HUES6 (cell line): ENCODE measurements around the gene MINDY4.

ENCODE experiments used
- H3K27ac ChIP-seq: 2 replicates; pipeline ENCODE4 v1.7.0; 2013; ENCODE audit warnings: low read depth, mild to moderate bottlenecking, low read length, inconsistent platforms
- H3K27me3 ChIP-seq: 2 replicates; pipeline ENCODE4 v1.6.1; 2013; ENCODE audit warnings: low read length; ENCODE audit not compliant: control insufficient read depth, insufficient read depth
- H3K36me3 ChIP-seq: 2 replicates; pipeline ENCODE4 v1.6.1; 2013; ENCODE audit warnings: low read length; ENCODE audit not compliant: control insufficient read depth, insufficient read depth
- H3K4me1 ChIP-seq: 2 replicates; pipeline ENCODE4 v1.6.1; 2013; ENCODE audit warnings: low read length; ENCODE audit not compliant: control insufficient read depth, insufficient read depth
- H3K4me3 ChIP-seq: 2 replicates; pipeline ENCODE4 v1.5.1; 2013; ENCODE audit warnings: low read depth, low read length
- H3K9ac ChIP-seq: one replicate; pipeline ENCODE4 v1.6.1; 2013; ENCODE audit warnings: mild to moderate bottlenecking, low read length
- H3K9me3 ChIP-seq: 2 replicates; pipeline ENCODE4 v1.6.1; 2013; ENCODE audit warnings: low read depth, low read length; ENCODE audit not compliant: control insufficient read depth, insufficient read depth

MINDY4 gene

DNA sequence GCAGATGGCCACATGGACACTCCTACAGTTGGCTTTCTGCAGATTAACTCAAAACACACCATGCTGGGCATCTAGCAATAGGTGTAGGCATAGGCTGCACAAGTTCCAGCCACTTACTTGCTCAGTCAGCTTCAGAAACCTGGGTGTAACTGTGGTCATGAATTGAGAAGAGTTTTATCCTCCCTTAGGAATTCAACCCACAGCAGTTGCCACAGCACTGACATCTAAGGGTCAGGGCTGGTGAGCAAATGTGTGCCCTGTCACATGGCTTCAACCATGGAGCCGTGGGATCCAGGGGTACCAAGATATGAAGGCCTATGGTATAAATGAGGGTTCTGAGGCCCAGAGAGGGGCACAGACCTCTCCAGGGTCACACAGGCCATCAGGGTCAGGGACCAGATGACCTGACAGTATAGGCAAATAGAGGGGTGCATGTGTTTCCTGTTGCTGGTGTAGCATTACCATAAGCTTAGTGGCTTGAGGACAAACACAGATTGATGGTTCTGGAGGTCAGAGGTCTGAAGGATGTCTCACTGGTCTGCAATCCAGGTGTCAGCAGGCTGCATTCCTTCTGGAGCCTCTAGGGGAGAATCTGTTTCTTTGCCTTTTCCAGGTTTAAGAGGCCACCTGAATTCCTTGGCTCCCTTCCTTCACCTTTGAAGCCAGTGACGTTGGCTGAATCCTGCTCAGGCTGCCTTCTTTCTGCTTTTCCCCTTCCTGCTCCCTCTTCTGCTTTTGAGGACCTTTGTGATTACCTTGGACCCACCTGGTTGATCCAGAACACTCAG is 24.1 kb downstream of the MINDY4 start:
- H3K9ac ChIP-seq, result no peak overlapping the region
- no peak overlapping the region for H3K27ac ChIP-seq
- H3K9me3 ChIP-seq, result no peaks in the 10 kb centered on the region
- H3K27me3 ChIP-seq, result no peaks in the 10 kb centered on the region
- H3K36me3 ChIP-seq, result no peaks in the 10 kb centered on the region
- H3K4me1 ChIP-seq, result 0 out of 2 replicates have a peak, but pooled peaks cover 3% of the 10 kb centered on the region
- H3K4me3 ChIP-seq, result no peak overlapping the region

DNA sequence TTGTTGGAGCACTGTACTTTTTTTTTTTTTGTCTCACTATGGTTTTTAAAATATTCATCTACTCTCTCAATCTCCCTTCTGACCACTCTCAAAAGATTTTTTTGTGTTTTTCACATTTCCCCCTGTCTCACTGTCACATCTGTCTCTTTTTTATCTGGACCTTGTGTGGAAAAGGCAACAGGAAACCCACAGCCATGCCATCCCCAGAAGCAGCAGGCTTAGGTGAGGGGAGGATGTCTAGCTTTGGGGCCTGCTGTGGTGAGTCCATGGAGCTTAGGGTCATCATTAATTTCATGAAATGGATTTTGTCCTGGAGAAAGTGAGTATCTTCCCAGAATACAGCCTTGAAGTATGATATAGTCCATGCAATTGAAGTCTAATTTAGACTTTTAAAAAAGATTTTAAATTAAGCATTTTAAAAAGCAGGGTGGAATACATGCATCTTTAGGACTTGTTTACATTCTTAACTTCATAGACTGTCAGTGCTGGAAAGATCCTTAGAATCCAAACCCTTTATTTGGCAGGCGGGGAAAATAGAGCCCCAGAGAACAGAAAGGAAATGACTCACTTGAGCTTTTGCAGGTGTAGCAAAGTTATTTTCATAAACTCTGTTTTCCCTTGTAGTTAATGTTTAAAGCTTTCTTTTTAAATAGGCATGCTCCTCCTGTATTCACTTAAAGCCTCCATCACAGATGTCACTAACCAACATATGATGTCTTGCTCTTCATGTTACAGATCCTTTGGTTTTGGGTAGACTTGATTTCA is 25.1 kb downstream of the MINDY4 start:
- H3K4me1 ChIP-seq, result 0 out of 2 replicates have a peak, but pooled peaks cover 3% of the 10 kb centered on the region

DNA sequence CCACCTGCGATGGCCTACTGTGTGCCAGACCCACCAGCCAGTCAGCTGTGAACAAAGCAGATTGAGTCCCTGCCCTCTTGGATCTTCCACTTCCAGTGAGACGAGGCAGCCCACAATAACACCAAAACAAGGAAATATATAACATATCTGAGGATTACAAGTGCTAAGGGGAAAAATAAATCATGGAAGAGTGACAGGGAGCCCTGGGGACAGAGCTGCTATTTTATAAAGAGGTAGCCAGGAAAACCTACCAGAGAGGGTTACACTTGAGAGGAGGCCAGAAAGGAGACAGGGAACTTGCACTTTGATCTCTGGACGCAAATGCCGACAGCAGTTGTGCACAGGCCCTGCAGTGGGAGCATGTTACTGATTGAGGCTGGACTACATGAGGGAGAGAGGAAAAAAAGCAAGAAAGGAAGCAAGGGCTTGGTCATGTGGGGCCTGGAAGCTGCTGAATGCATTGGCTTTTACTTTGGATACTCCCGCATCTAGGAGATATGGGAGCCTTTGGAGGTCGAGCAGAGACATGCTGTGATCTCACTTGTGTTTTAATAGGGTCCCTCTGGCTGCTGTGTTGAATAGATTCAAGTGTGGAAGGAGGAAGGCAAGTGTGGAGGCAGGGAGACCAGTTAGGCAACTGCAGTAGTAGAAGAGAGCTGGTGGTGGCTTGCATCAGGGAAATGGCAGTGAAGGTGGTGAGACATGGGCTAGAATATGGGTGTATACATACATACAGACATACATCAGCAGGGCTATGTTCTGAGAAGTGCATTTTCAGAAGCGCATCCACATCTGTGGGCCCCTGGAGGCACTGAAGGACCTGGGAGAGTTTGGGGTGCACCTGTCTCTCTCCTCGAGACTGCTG is 26.2 kb downstream of the MINDY4 start:
- Histone ChIP-seq H3K4me3 (no peak overlapping the region), H3K27me3 (no peaks in the 10 kb centered on the region), H3K27ac (no peak overlapping the region), H3K9me3 (no peaks in the 10 kb centered on the region), H3K4me1 (0 out of 2 replicates have a peak, but pooled peaks cover 3% of the 10 kb centered on the region), H3K36me3 (no peaks in the 10 kb centered on the region), H3K9ac (no peak overlapping the region)

More for the DNA sequence above, 25.1 kb downstream of the MINDY4 start:
- no peak overlapping the region for H3K9ac ChIP-seq
- H3K4me3 ChIP-seq, result no peak overlapping the region
- no peaks in the 10 kb centered on the region for H3K9me3 ChIP-seq
- no peak overlapping the region for H3K27ac ChIP-seq
- no peaks in the 10 kb centered on the region for H3K27me3 ChIP-seq
- no peaks in the 10 kb centered on the region for H3K36me3 ChIP-seq

DNA sequence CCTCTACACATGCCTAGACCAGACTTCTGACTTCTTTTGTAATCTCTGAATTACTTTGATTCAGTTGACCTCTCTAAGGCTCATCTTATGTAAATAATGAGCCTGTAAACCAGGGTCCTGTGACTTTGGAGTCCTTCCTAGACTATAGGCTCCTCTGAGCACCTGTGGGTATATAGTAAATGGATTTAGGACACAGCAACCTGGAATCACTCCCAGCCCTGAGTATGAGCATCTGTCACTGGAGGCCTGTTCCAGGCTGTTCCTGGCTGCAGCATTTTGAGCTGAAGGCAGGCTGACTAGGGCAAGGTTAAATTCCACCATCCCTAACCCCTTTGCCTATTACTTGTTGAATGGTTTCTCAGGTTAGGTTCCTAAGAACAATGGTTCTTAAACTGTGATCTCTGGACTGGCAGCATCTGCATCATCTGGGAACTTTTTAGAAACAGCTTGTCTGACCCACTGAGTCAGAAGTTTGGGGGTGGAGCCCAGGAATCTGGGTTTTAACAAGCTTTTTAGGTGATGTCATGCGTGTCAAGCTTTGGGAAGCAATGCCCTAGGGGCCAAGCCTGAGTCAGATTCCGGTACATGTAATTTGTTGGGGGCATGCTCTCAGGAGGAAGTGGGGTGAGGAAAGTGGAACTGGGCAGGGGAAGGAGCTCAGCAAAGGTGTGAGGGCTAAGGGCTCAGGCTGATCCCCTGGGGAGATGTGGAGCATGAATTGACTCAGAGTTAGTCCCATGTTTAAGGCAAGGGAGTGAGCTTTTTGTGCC is 28.2 kb downstream of the MINDY4 start:
- Histone ChIP-seq H3K4me1 (0 out of 2 replicates have a peak, but pooled peaks cover 3% of the 10 kb centered on the region), H3K27ac (no peak overlapping the region), H3K36me3 (no peaks in the 10 kb centered on the region), H3K4me3 (no peak overlapping the region), H3K27me3 (no peaks in the 10 kb centered on the region), H3K9me3 (no peaks in the 10 kb centered on the region), H3K9ac (no peak overlapping the region)

DNA sequence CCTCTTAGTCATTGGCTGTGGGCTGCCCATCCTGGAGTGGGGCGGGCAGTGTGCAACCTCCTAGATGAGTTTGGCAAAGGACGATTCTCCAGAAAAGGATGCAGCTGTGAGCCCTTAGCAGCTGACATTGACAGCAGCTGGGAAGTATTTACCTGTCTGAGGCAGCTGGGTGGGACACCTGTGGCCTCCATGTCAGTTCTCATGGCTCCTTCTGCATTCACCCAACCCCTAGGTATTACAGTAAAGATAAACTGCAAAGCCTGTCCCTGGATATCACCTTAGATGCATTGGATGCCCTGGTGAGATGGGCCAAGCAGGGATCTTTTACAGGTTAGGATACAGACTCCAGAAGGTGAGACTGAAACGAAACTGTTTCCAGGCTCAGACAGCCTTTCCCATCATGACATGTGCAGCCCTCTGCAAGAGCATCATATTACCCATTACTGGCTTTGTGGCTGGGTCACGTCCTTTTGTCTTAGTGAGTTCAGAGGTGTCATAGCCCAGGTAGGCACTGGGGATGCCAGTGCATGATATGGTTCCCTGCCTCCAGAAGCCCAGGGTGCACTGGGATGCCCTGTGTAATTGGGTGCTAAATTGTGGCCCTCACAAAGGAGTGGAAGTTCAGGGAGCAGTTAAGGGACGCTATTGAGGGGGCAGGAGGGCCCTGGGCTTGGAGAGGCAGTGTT is 28.9 kb downstream of the MINDY4 start:
- Histone ChIP-seq H3K4me3 (no peak overlapping the region), H3K9ac (no peak overlapping the region), H3K4me1 (0 out of 2 replicates have a peak, but pooled peaks cover 3% of the 10 kb centered on the region), H3K27me3 (no peaks in the 10 kb centered on the region), H3K36me3 (no peaks in the 10 kb centered on the region), H3K27ac (no peak overlapping the region), H3K9me3 (no peaks in the 10 kb centered on the region)

DNA sequence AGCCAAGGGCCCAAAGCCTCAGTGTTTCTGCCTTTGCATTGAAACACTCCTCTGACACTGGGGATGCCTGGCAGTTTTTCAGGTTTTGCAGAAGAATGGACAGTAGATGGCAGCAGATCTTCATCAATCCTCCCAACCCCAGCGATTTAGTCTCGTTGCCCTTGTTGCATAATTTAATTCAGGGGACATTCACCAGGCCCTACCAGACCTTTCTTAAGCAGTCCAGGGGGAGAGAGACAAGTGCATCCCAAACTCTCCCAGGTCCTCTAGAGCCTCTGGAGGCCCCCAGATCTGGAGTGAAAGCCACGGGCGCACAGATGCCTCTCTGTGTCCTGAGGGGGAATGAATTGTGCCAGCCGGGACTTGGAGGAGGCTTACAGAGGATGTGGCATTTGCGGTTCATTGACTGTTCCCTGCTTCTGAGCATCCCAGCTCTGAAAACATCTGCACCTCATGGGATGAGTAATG is 29.6 kb downstream of the MINDY4 start:
- Histone ChIP-seq H3K27me3 (no peaks in the 10 kb centered on the region), H3K9ac (no peak overlapping the region), H3K36me3 (no peaks in the 10 kb centered on the region), H3K27ac (no peak overlapping the region), H3K4me3 (no peak overlapping the region), H3K4me1 (0 out of 2 replicates have a peak, but pooled peaks cover under 1% of the 10 kb centered on the region), H3K9me3 (no peaks in the 10 kb centered on the region)

DNA sequence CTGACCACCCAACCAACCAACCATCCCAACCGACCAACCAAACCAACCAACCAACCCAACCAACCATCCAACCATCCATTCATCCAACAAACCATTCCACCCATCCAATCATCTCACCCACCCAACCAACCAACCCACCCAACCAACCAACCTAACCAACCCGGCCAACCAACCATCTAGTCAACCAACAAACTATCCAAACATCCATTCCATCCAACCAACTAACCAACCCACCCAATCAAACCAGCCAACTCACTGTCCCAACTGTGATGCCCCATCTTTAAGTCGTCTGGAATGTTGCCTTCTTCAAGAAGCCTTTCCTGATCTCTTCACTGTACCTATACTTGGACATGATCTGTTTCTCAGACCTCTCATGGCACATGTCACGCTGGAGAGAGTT is 31.6 kb downstream of the MINDY4 start:
- Histone ChIP-seq H3K4me1 (no peaks in the 10 kb centered on the region), H3K4me3 (no peak overlapping the region), H3K9me3 (no peaks in the 10 kb centered on the region), H3K36me3 (no peaks in the 10 kb centered on the region), H3K27me3 (no peaks in the 10 kb centered on the region), H3K27ac (no peak overlapping the region), H3K9ac (no peak overlapping the region)

DNA sequence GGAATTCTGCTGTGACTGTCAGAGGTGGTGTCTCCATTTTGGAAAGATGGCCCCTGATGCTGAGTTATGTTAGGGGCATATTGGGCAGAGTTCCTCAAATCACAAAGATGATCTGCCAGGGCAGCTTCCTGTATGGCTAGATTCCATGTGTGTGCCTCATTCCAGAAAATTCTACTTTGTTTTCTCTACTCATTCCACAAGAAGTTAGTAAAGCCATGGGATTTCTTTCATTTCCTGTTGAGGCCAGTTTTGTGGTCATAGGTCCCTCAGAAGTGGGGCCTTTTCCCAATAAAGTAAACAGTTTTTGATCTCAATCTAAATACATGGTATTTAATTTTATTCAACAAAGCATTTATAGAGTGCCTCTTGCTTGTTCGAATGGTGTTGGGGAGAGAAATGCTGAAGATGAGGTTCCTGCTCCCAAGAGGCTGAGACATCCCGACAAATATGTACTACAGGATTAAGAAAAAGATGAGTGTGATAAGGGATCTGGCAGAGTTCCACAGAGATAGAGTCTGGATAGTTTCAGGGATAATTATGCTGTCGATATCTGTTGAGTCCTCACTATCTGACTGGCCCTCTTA is 33.0 kb downstream of the MINDY4 start:
- no peak overlapping the region for H3K27ac ChIP-seq

DNA sequence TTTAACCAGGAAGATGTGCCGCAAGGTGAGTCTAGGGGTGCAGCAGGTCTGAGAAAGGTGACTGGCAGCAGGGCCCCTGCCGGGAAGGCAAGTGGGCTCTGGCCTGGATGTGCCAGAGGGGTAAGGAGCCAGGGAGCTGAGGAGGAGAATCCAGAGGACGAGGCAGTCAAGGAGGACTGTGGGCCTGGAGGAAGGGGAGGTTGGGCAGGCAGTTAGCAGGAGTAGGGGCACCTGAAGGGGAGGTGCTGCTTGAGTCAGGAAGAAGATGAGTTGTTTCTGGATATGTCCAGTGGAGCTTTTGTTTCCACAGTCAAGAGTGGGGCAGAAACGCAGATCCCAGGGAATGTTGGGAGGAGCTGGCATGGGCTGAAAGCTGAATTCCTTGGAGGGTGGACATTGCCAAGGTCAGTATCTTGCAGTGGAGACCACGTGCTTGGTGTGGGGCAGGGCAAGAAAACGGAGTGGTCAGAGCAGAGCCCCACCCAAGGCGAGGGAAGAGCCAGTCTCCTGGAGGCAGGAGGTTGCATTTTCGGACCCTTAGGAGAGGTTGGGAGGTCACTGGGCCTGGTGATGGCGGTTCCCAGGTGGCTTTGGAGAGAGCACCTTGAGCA is 34.0 kb downstream of the MINDY4 start:
- Histone ChIP-seq H3K4me1 (no peaks in the 10 kb centered on the region), H3K27me3 (no peaks in the 10 kb centered on the region), H3K36me3 (no peaks in the 10 kb centered on the region), H3K9ac (no peak overlapping the region), H3K4me3 (no peak overlapping the region), H3K9me3 (no peaks in the 10 kb centered on the region), H3K27ac (no peak overlapping the region)

More for the DNA sequence above, 33.0 kb downstream of the MINDY4 start:
- Histone ChIP-seq H3K36me3 (no peaks in the 10 kb centered on the region), H3K4me1 (no peaks in the 10 kb centered on the region), H3K9me3 (no peaks in the 10 kb centered on the region), H3K4me3 (no peak overlapping the region), H3K27me3 (no peaks in the 10 kb centered on the region), H3K9ac (no peak overlapping the region)
